ENCODE measurements around the gene CRYZL1. TPM values are rescaled to one million over a fixed set of nuclear protein-coding genes. Genes with fewer than 3 reads are reported as not detected.

The CRYZL1 gene
- total RNA-seq, 1 experiment from 2014 or later, result 35.2 TPM

DNA sequence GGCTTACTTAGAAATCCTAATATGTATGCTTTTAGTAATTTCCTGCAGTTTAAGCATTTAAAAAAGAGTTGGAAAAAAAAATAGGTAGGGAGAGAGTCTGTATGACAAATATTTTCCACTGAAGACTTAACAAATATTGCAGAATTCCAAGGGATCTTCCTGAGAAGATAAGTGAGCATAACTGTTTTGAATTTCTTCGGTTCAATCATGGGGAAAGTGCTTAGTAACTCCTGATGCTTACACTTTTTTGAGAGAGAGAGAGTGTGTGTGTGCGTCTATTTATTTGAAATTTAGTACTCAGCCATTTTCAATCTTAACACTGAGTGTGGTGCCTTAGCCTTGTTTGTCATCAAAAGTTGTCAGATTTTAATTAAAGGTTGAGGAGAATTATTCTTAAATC is 80.2 kb downstream of the CRYZL1 start:
- ChIA-PET POLR2A (interaction anchor here (0.6 to 2.3 kb wide), 2 partner anchors 18 to 48 kb away, joined by 4 to 8 read pairs; partner anchors contain the start of gene SON), CTCF (no interaction called here)
- Mint-ChIP-seq H3K4me1 (ENCODE audit: insufficient read depth, unreplicated experiment) (peaks cover 11% of the 10 kb centered on the region), H3K27me3 (ENCODE audit: insufficient read depth, unreplicated experiment) (no peaks in the 10 kb centered on the region), H3K9me3 (ENCODE audit: unreplicated experiment) (no peaks in the 10 kb centered on the region), H3K36me3 (ENCODE audit: insufficient read depth, unreplicated experiment) (peaks cover 81% of the 10 kb centered on the region), H3K4me3 (ENCODE audit: unreplicated experiment) (no peak overlapping the region), H3K27ac (ENCODE audit: low read depth, unreplicated experiment) (no peak overlapping the region)
- DNase-seq (ENCODE audit: unreplicated experiment), result no peak
- no TSS peak for BruUV-seq (replicated peaks)
- TF ChIP-seq, protein P1, sequence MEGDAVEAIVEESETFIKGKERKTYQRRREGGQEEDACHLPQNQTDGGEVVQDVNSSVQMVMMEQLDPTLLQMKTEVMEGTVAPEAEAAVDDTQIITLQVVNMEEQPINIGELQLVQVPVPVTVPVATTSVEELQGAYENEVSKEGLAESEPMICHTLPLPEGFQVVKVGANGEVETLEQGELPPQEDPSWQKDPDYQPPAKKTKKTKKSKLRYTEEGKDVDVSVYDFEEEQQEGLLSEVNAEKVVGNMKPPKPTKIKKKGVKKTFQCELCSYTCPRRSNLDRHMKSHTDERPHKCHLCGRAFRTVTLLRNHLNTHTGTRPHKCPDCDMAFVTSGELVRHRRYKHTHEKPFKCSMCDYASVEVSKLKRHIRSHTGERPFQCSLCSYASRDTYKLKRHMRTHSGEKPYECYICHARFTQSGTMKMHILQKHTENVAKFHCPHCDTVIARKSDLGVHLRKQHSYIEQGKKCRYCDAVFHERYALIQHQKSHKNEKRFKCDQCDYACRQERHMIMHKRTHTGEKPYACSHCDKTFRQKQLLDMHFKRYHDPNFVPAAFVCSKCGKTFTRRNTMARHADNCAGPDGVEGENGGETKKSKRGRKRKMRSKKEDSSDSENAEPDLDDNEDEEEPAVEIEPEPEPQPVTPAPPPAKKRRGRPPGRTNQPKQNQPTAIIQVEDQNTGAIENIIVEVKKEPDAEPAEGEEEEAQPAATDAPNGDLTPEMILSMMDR (IDR thresholded peaks at IDR 0.05; ENCODE audit: unreplicated experiment), result no peak
- intact Hi-C loops (cut with micrococcal nuclease), result no loop called here

DNA sequence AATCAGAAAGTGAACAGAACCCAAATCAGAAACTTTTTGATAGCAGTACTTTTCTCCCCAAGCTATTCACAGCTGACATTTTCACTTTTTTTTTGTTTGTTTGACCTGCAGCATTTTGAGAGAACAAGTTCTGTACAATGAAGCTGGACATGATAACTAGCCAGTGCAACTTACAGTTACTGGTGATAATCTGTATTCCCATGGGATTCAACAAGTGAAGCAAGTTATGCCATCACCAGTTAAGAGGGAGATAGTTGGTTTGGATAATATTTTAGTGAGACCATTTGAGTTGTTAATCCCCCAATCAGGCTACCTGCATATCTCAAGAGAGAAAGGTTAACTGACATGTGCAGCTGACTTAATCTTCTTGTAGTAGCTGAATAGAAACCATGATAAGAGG is 80.6 kb downstream of the CRYZL1 start:
- ChIA-PET POLR2A (interaction anchor here (2.3 kb wide), 1 partner anchor 18 kb away, joined by 8 read pairs; the partner anchor contains the start of gene SON), CTCF (no interaction called here)
- no peak for DNase-seq (ENCODE audit: unreplicated experiment)
- TF ChIP-seq, protein P1 (IDR thresholded peaks at IDR 0.05; ENCODE audit: unreplicated experiment), result no peak
- BruUV-seq (replicated peaks), result no TSS peak
- intact Hi-C loops (cut with micrococcal nuclease), result no loop called here
- no peak overlapping the region for H3K27ac Mint-ChIP-seq (ENCODE audit: low read depth, unreplicated experiment)
- peaks cover 81% of the 10 kb centered on the region for H3K36me3 Mint-ChIP-seq (ENCODE audit: insufficient read depth, unreplicated experiment)
- peaks cover 2% of the 10 kb centered on the region for H3K9me3 Mint-ChIP-seq (ENCODE audit: unreplicated experiment)
- H3K4me1 Mint-ChIP-seq (ENCODE audit: insufficient read depth, unreplicated experiment), result peaks cover 15% of the 10 kb centered on the region
- H3K27me3 Mint-ChIP-seq (ENCODE audit: insufficient read depth, unreplicated experiment), result no peaks in the 10 kb centered on the region
- H3K4me3 Mint-ChIP-seq (ENCODE audit: unreplicated experiment), result no peak overlapping the region

DNA sequence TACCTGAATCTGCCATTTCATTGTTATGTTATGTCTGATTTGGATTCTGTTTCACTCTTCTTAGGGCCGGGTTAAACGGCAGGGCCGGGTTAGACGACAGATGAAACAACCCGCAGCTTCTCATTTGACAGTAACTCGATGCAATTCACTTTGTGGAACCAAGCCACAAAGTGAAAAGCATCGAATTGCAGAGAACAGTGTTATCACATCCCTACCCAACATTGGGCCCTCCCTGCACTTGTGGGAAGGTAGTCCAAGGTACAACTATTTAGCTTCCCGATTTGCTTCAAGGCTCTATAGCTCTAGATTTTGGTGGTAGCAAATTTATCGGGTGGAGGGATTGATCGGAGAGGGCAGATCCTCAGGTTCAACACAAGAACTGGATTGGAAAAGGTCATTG is 81.7 kb downstream of the CRYZL1 start:
- H3K27ac Mint-ChIP-seq (ENCODE audit: low read depth, unreplicated experiment), result no peak overlapping the region
- intact Hi-C loops (cut with micrococcal nuclease), result no loop called here

DNA sequence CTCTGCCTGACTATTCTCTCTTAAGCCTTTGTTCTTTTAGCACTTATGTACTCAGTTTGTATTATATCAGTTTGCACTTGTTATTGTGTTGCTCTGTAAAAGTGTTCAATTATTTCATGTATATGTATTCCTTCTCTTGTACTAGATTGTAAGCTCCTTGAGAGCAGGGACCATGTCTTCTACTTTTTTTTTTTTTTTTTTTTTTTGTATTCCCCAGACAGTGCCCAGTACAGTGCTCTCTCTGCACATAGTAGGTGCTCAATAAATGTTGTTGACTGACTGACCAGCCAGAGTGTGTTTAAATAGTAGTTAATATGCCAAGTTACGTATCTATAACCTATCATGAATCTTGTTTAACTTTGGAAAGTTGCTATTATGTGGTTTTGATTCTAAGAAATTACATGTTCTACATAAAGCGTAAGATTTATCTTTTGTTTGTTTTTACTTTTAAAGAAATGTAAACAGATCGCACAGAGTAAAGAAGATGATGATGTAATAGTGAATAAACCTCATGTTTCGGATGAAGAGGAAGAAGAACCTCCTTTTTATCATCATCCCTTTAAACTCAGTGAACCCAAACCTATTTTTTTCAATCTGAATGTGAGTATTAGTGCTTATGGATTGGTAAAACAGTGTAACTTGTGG is 82.6 kb downstream of the CRYZL1 start:
- no peak for DNase-seq (ENCODE audit: unreplicated experiment)
- no peaks in the 10 kb centered on the region for H3K27me3 Mint-ChIP-seq (ENCODE audit: insufficient read depth, unreplicated experiment)
- TF ChIP-seq, protein P1 (IDR thresholded peaks at IDR 0.05; ENCODE audit: unreplicated experiment), result no peak
- ChIA-PET CTCF (interaction anchor here (0.8 to 1.1 kb wide), 2 partner anchors 15 to 47 kb away, joined by 5 to 10 read pairs; no protein-coding TSS in a partner anchor), POLR2A (interaction anchor here (9.2 kb wide), 1 partner anchor 15 kb away, joined by 89 read pairs; the partner anchor contains the start of genes GART and SON)
- H3K36me3 Mint-ChIP-seq (ENCODE audit: insufficient read depth, unreplicated experiment), result peaks cover 90% of the 10 kb centered on the region
- intact Hi-C loops (cut with micrococcal nuclease), result no loop called here
- H3K4me1 Mint-ChIP-seq (ENCODE audit: insufficient read depth, unreplicated experiment), result peaks cover 24% of the 10 kb centered on the region
- peaks cover 6% of the 10 kb centered on the region for H3K9me3 Mint-ChIP-seq (ENCODE audit: unreplicated experiment)
- H3K27ac Mint-ChIP-seq (ENCODE audit: low read depth, unreplicated experiment), result no peak overlapping the region
- BruUV-seq (replicated peaks), result no TSS peak
- no peak overlapping the region for H3K4me3 Mint-ChIP-seq (ENCODE audit: unreplicated experiment)

More for the DNA sequence above, 81.7 kb downstream of the CRYZL1 start:
- CTCF ChIA-PET, result interaction anchor here (1.1 kb wide), 1 partner anchor 14 kb away, joined by 10 read pairs; no protein-coding TSS in a partner anchor
- Mint-ChIP-seq H3K4me1 (ENCODE audit: insufficient read depth, unreplicated experiment) (peaks cover 19% of the 10 kb centered on the region), H3K27me3 (ENCODE audit: insufficient read depth, unreplicated experiment) (no peaks in the 10 kb centered on the region), H3K36me3 (ENCODE audit: insufficient read depth, unreplicated experiment) (peaks cover 89% of the 10 kb centered on the region), H3K9me3 (ENCODE audit: unreplicated experiment) (peaks cover 6% of the 10 kb centered on the region), H3K4me3 (ENCODE audit: unreplicated experiment) (no peak overlapping the region)
- no peak for DNase-seq (ENCODE audit: unreplicated experiment)
- POLR2A ChIA-PET, result interaction anchor here (0.7 to 9.2 kb wide), 2 partner anchors 16 to 18 kb away, joined by 3 to 89 read pairs; partner anchors contain the start of genes GART and SON
- TF ChIP-seq, protein P1 (IDR thresholded peaks at IDR 0.05; ENCODE audit: unreplicated experiment), result no peak
- BruUV-seq (replicated peaks), result no TSS peak
